Transverse colon (tissue), 4 donors: ENCODE measurements around the gene SNUPN. TPM values are rescaled to one million over a fixed set of nuclear protein-coding genes. Genes with fewer than 3 reads are reported as not detected.

ENCODE experiments used
- DNase-seq: peaks from one replicate; pipeline ENCODE4 v3.0.0-alpha.2; 2019
- H3K27ac ChIP-seq, 4 donors: fragments of 200-600 bp; sonication (generic); 2 replicates each; pipeline ENCODE4 v1.5.1; 2016 to 2018; ENCODE audit warnings: inconsistent platforms in 4 of 4
- H3K27me3 ChIP-seq: fragments of 200-600 bp; sonication (generic); 2 replicates; pipeline ENCODE4 v1.5.1; 2017; ENCODE audit warnings: inconsistent platforms
- H3K36me3 ChIP-seq, 4 donors: fragments of 200-600 bp; sonication (generic); 2 replicates each; pipeline ENCODE4 v1.5.1; 2017 to 2019; ENCODE audit warnings: inconsistent platforms in 4 of 4
- H3K4me1 ChIP-seq, 4 donors: fragments of 200-600 bp; sonication (generic); 2 replicates each; pipeline ENCODE4 v1.5.1; 2017 to 2020; ENCODE audit warnings: inconsistent platforms in 4 of 4
- H3K4me3 ChIP-seq, 4 donors: fragments of 200-600 bp; sonication (generic); 1 replicate in 1 of 4; 2 replicates in 3 of 4; pipeline versions ENCODE4 v1.5.1 to v1.6.1; 2017 to 2019; ENCODE audit warnings: inconsistent platforms in 4 of 4
- H3K9me3 ChIP-seq, 2 donors: fragments of 200-600 bp; sonication (generic); 2 replicates each; pipeline ENCODE4 v1.5.1; 2017 to 2019; ENCODE audit warnings: inconsistent platforms in 2 of 2
- CTCF ChIP-seq, 5 experiments: fragments of 200-600 bp in 3 of 5; fragments of 450-650 bp in 2 of 5; sonication (generic) in 3 of 5; IDR thresholded peaks; 1 replicate in 2 of 5; 2 replicates in 3 of 5; pipeline ENCODE4 v1.5.1; 2016 to 2017; ENCODE audit warnings: antibody characterized with exemption in 5 of 5, inconsistent platforms in 3 of 5, mild to moderate bottlenecking in 2 of 5, moderate library complexity in 1 of 5
- EP300 ChIP-seq: sonication (generic); formaldehyde crosslinking; IDR thresholded peaks from one replicate; pipeline ENCODE4 v1.6.1; 2017; ENCODE audit warnings: antibody characterized with exemption, low read depth
- POLR2A ChIP-seq: fragments of 450-650 bp; IDR thresholded peaks from one replicate; pipeline ENCODE4 v1.6.1; 2016; ENCODE audit warnings: antibody characterized with exemption, mild to moderate bottlenecking, moderate library complexity
- POLR2AphosphoS5 ChIP-seq, 3 donors: sonication (generic); formaldehyde crosslinking; IDR thresholded peaks; one replicate each; pipeline ENCODE4 v1.6.1; 2016; ENCODE audit warnings: antibody characterized with exemption in 3 of 3
- WGBS, 2 donors: methylation state at CpG; one replicate each; pipeline ENCODE4 v1.1.5; 2018; ENCODE audit warnings: low coverage in 1 of 2; 5-methylcytosine and 5-hydroxymethylcytosine counted together
- in situ Hi-C, 4 donors: fragments of 200-750 bp; cut with MboI; loops; one replicate each; pipeline versions ENCODE4 v1.15.0 to v1.15.1; 2017; ENCODE audit warnings: low sequenced_read_pairs in 3 of 4, low pct_ligation_motif_present in 1 of 4, low pct_unique_long_range_greater_than_20kb in 1 of 4
- intact Hi-C: fragments of 100-400 bp; cut with DNase I; formaldehyde crosslinking; loops from one replicate; pipeline ENCODE4 v1.15.1; 2023; ENCODE audit warnings: low total_unique reads
- total RNA-seq, 4 donors: library from RNA; depleted of rRNA; stranded (reverse); fragments of >200 nt; gene quantifications; one replicate each; pipeline ENCODE4 v1.1.0, GENCODE V29; 2016

SNUPN gene
- total RNA-seq, result 10 to 100 TPM in 3 of 4 donors, 1 to 10 TPM in 1; 9.4 to 29.5 (median 23.2) TPM

GRCh38 chr15:75625542-75626347 is at the start of gene SNUPN:
TSS of gene SNUPN (minus strand) at chr15:75625725. CDS start at chr15:75621051, 4,674 bp downstream.
- DNase-seq, result peak; percentile 96
- TF ChIP-seq POLR2AphosphoS5 (IDR thresholded peaks at IDR 0.05) (peak; percentile 61 to 73 (median 67)), EP300 (no peak)
- Histone ChIP-seq H3K4me3 (peak within 1 kb of the TSS; percentile 70 to 95 (median 93)), H3K27me3 (no peaks in the 10 kb centered on the region), H3K9me3 (no peaks in the 10 kb centered on the region), H3K36me3 (no peaks in the 10 kb centered on the region), H3K27ac (peak within 1 kb of the TSS; percentile 95 to 98 (median 97)), H3K4me1 (peaks cover 7 to 28% (median 14%) of the 10 kb centered on the region in 4 donors)
- 0 to 2% methylated on average over 2 to 31 of the region's 47 CpGs for WGBS, 2 donors
- intact Hi-C loops (loop anchor here (5.0 kb wide), 1 partner anchor 107 kb away; no protein-coding TSS in a partner anchor), in situ Hi-C loops (loop anchor here in 3 of 4 donors (25.0 kb wide), 1 partner anchor 263 kb away; the partner anchor contains the start of gene MAN2C1 (in 3 of the 3))

DNA sequence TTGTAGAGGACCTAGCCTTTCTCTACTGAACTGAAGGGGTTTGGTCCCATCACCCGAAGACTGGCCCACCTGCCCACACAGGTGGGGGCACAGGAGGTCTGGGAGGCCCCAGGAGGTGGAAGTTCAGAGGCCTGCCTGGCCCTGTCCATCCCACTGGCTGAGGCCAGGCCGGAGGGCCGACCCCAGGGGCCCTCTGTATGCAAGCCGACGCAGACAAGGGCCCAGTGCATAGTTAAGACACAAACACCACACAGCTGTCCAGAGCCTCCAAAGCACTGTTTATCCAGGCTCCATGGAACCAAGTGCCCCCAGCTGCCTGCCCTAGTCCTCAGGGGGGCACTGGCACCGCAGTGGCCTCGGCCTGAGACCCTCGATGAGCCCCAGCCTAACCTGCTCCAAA is 48.8 kb upstream of the SNUPN start:
- Histone ChIP-seq H3K4me3 (no peak overlapping the region), H3K4me1 (peaks cover 9 to 25% (median 21%) of the 10 kb centered on the region in 4 donors), H3K36me3 (no peaks in the 10 kb centered on the region), H3K27me3 (no peaks in the 10 kb centered on the region), H3K9me3 (no peaks in the 10 kb centered on the region), H3K27ac (peak overlapping the region; percentile 78 to 88 (median 83))
- intact Hi-C loops, result no loop called here
- 74% methylated on average over 8 of the region's 8 CpGs; no CpG with 5 or more reads in 1 of the 2 donors for WGBS, 2 donors
- TF ChIP-seq EP300 (no peak), POLR2A (no peak), CTCF (IDR thresholded peaks at IDR 0.05) (no peak), POLR2AphosphoS5 (IDR thresholded peaks at IDR 0.05) (no peak)
- DNase-seq, result no peak
- in situ Hi-C loops, result loop anchor here in 1 of 4 donors (5.0 kb wide), 1 partner anchor 37 kb away; no protein-coding TSS in a partner anchor

DNA sequence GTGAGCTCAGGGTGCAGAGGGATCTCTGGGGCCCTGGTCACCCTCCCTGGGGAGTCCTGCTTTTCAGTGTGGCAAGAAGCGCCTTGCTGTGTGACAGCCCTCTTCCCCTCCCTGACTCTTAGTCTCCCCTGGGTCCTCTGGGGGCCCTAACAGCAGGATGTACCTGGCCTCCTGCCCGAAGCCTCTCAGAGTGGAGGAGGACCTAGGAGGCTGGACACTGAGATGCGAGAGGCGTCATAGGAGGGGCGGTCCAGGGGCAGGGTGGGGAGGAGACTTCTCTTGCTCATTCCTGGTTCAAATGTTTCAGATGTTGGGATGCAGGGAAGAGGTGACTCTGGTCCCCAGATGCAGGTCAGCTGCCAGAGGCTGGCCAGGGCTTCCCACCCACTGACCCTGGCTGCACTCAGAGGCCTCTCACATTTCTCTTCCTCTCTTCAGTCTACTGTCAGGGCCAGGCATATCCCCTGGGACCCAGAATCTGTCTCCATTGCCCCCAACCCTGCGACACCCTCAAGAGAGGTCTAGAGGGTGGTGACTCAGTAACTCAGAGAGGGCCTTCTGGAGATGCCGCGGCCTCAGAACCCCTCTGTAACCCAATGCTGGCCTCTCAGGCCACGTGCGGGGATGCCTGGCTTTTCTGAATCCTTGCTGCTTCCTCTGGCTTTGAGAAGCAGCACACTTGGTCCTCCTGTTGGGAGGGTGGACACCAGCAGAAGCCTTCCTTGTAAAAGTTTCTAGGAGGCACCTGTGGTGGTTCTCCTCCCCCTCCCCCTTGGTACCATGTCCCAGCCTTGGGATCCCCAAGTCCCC is 48.1 kb upstream of the SNUPN start:
- peak; percentile 65 for DNase-seq
- Histone ChIP-seq H3K27ac (peak overlapping the region; percentile 78 to 88 (median 83)), H3K27me3 (no peaks in the 10 kb centered on the region), H3K36me3 (no peaks in the 10 kb centered on the region), H3K4me3 (no peak overlapping the region), H3K4me1 (peaks cover 9 to 25% (median 21%) of the 10 kb centered on the region in 4 donors), H3K9me3 (no peaks in the 10 kb centered on the region)
- peak in 1 of 3 donors; percentile 16 for TF ChIP-seq POLR2AphosphoS5 (IDR thresholded peaks at IDR 0.05)
- no peak for TF ChIP-seq POLR2A
- in situ Hi-C loops, result loop anchor here in 1 of 4 donors (5.0 kb wide), 1 partner anchor 36 kb away; no protein-coding TSS in a partner anchor
- WGBS, 2 donors, result 78% methylated on average over 10 of the region's 10 CpGs; no CpG with 5 or more reads in 1 of the 2 donors
- intact Hi-C loops, result no loop called here

GRCh38 chr15:75672646-75673425 is 47.3 kb upstream of the SNUPN start:
- intact Hi-C loops (no loop called here), in situ Hi-C loops (loop anchor here in 1 of 4 donors (5.0 kb wide), 1 partner anchor 36 kb away; no protein-coding TSS in a partner anchor)
- WGBS, 2 donors, result 51 to 60% methylated on average over 1 to 14 of the region's 14 CpGs
- DNase-seq, result no peak
- TF ChIP-seq POLR2AphosphoS5 (IDR thresholded peaks at IDR 0.05) (peak in 1 of 3 donors; percentile 34), POLR2A (no peak)
- Histone ChIP-seq H3K27me3 (no peaks in the 10 kb centered on the region), H3K4me3 (no peak overlapping the region), H3K4me1 (peaks cover 9 to 25% (median 21%) of the 10 kb centered on the region in 4 donors), H3K9me3 (no peaks in the 10 kb centered on the region), H3K36me3 (no peaks in the 10 kb centered on the region), H3K27ac (peak overlapping the region; percentile 78 to 88 (median 83))
